Measurements from ENCODE around the gene CRYBG3. TPM values are rescaled to one million over a fixed set of nuclear protein-coding genes. Genes with fewer than 3 reads are reported as not detected.

The CRYBG3 gene
- total RNA-seq, 1 donor: 20.3 TPM

- no peaks in the 10 kb centered on the region for H3K9me3 ChIP-seq (ENCODE audit: low read depth, low read length)
- no peak overlapping the region for H3K4me3 ChIP-seq (ENCODE audit: insufficient read depth, low read length)
- H3K36me3 ChIP-seq (ENCODE audit: insufficient read depth, low read length): no peaks in the 10 kb centered on the region
- peaks cover 4% of the 10 kb centered on the region for H3K79me2 ChIP-seq (ENCODE audit: insufficient read depth, low read length)
- TF ChIP-seq, protein P1, sequence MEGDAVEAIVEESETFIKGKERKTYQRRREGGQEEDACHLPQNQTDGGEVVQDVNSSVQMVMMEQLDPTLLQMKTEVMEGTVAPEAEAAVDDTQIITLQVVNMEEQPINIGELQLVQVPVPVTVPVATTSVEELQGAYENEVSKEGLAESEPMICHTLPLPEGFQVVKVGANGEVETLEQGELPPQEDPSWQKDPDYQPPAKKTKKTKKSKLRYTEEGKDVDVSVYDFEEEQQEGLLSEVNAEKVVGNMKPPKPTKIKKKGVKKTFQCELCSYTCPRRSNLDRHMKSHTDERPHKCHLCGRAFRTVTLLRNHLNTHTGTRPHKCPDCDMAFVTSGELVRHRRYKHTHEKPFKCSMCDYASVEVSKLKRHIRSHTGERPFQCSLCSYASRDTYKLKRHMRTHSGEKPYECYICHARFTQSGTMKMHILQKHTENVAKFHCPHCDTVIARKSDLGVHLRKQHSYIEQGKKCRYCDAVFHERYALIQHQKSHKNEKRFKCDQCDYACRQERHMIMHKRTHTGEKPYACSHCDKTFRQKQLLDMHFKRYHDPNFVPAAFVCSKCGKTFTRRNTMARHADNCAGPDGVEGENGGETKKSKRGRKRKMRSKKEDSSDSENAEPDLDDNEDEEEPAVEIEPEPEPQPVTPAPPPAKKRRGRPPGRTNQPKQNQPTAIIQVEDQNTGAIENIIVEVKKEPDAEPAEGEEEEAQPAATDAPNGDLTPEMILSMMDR (IDR thresholded peaks at IDR 0.05; ENCODE audit: extremely low read depth, low read depth, low read length): no peak
- no peak overlapping the region for H3K27ac ChIP-seq (ENCODE audit: low read depth, low read length)
- H3K27me3 ChIP-seq (ENCODE audit: insufficient read depth, low read length): no peaks in the 10 kb centered on the region
- no peaks in the 10 kb centered on the region for H3K4me1 ChIP-seq (ENCODE audit: insufficient read depth, low read length)
- no peak for DNase-seq (ENCODE audit: insufficient read length, low spot score, missing footprints)
- H4K20me1 ChIP-seq (ENCODE audit: insufficient read depth, low read length): peaks cover 13% of the 10 kb centered on the region
- H2AFZ ChIP-seq (ENCODE audit: low read length): no peak overlapping the region
- no peak overlapping the region for H3K4me2 ChIP-seq (ENCODE audit: insufficient read depth, low read length)
Measured at GRCh38 chr3:97841956-97842355, 20.1 kb downstream of the CRYBG3 start.

DNA sequence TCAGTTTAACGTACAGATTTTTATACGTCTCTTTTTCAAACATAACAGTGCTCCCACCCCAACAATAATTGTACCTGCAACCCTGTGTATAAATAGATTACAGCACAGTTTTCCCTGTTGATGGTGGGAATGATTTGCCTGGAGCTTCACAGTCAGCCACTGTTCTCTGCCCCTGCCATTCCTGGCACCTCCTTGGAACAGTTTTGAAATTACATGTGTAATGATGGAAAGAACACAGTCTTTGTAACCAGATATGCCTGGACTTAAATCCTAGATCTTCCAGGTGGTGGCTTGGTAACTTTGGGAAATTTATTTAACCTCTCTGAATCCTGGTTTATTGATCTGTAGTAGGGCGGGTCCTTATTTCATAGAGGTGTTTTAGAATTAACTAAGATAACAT is 27.0 kb downstream of the CRYBG3 start:
- H2AFZ ChIP-seq (ENCODE audit: low read length): no peak overlapping the region
- peaks cover 5% of the 10 kb centered on the region for H3K79me2 ChIP-seq (ENCODE audit: insufficient read depth, low read length)
- H3K9me3 ChIP-seq (ENCODE audit: low read depth, low read length): no peaks in the 10 kb centered on the region
- no peaks in the 10 kb centered on the region for H3K27me3 ChIP-seq (ENCODE audit: insufficient read depth, low read length)
- no peak for DNase-seq (ENCODE audit: insufficient read length, low spot score, missing footprints)
- H3K4me2 ChIP-seq (ENCODE audit: insufficient read depth, low read length): no peak overlapping the region
- no peaks in the 10 kb centered on the region for H3K36me3 ChIP-seq (ENCODE audit: insufficient read depth, low read length)
- no peak overlapping the region for H3K27ac ChIP-seq (ENCODE audit: low read depth, low read length)
- H4K20me1 ChIP-seq (ENCODE audit: insufficient read depth, low read length): no peaks in the 10 kb centered on the region
- no peaks in the 10 kb centered on the region for H3K4me1 ChIP-seq (ENCODE audit: insufficient read depth, low read length)
- TF ChIP-seq, protein P1 (IDR thresholded peaks at IDR 0.05; ENCODE audit: extremely low read depth, low read depth, low read length): no peak
- H3K4me3 ChIP-seq (ENCODE audit: insufficient read depth, low read length): no peak overlapping the region

DNA sequence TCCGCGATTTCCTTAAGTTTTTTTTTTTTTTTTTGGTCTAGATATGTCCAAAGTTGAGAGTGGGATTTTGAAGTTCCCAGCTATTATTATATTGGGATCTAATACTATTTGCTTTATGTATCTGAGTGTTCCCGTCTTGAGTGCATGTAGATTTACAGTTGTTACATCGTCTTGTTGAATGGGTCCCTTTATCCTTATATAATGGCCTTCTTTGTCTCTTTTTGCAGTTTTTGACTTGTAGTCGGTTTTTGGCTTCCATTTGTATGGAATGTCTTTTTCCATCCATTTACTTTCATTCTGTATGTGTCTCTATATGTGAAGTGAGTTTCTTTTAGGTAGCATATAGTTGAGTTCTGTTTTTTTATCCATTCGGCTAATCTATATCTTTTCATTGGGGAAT is 35.6 kb downstream of the CRYBG3 start:
- H3K79me2 ChIP-seq (ENCODE audit: insufficient read depth, low read length): peaks cover 25% of the 10 kb centered on the region

DNA sequence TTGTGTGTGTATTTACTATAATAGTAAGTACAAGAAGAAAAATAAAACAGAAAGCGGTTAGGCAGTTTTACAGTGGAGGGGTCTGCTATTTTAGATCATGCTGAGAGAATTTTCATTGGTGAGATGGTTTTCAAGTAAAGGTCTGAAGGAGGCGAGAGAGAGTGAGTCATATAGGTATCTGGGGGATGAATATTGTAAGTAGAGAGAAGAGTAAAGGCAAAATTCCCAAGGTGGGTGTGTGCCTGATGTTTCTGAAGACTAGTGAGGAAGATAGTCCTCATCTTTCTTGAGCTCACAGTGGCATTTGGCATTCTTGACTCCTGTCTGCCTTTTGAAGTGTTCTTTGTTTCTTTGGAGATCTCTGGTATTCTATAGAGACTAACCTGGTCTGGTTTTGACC is 38.6 kb downstream of the CRYBG3 start:
- TF ChIP-seq, protein P1 (IDR thresholded peaks at IDR 0.05; ENCODE audit: extremely low read depth, low read depth, low read length): no peak
- H3K4me2 ChIP-seq (ENCODE audit: insufficient read depth, low read length): no peak overlapping the region
- H3K79me2 ChIP-seq (ENCODE audit: insufficient read depth, low read length): peaks cover 20% of the 10 kb centered on the region
- H3K36me3 ChIP-seq (ENCODE audit: insufficient read depth, low read length): no peaks in the 10 kb centered on the region
- H3K27ac ChIP-seq (ENCODE audit: low read depth, low read length): no peak overlapping the region
- H3K27me3 ChIP-seq (ENCODE audit: insufficient read depth, low read length): no peaks in the 10 kb centered on the region
- H3K4me1 ChIP-seq (ENCODE audit: insufficient read depth, low read length): peaks cover 4% of the 10 kb centered on the region
- no peak overlapping the region for H3K4me3 ChIP-seq (ENCODE audit: insufficient read depth, low read length)
- no peak for DNase-seq (ENCODE audit: insufficient read length, low spot score, missing footprints)
- no peaks in the 10 kb centered on the region for H3K9me3 ChIP-seq (ENCODE audit: low read depth, low read length)
- no peak overlapping the region for H2AFZ ChIP-seq (ENCODE audit: low read length)
- H4K20me1 ChIP-seq (ENCODE audit: insufficient read depth, low read length): peaks cover 14% of the 10 kb centered on the region

More for the DNA sequence above, 35.6 kb downstream of the CRYBG3 start:
- H3K4me1 ChIP-seq (ENCODE audit: insufficient read depth, low read length): no peaks in the 10 kb centered on the region
- no peak overlapping the region for H3K4me2 ChIP-seq (ENCODE audit: insufficient read depth, low read length)
- H2AFZ ChIP-seq (ENCODE audit: low read length): no peak overlapping the region
- H3K9me3 ChIP-seq (ENCODE audit: low read depth, low read length): no peaks in the 10 kb centered on the region
- TF ChIP-seq, protein P1 (IDR thresholded peaks at IDR 0.05; ENCODE audit: extremely low read depth, low read depth, low read length): no peak
- no peak for DNase-seq (ENCODE audit: insufficient read length, low spot score, missing footprints)
- no peak overlapping the region for H3K27ac ChIP-seq (ENCODE audit: low read depth, low read length)
- H3K4me3 ChIP-seq (ENCODE audit: insufficient read depth, low read length): no peak overlapping the region
- H3K27me3 ChIP-seq (ENCODE audit: insufficient read depth, low read length): no peaks in the 10 kb centered on the region
- no peaks in the 10 kb centered on the region for H3K36me3 ChIP-seq (ENCODE audit: insufficient read depth, low read length)
- H4K20me1 ChIP-seq (ENCODE audit: insufficient read depth, low read length): peaks cover 12% of the 10 kb centered on the region

Data from osteoblast (primary cell).